Measurements from ENCODE around the gene PLA2G10.

DNA sequence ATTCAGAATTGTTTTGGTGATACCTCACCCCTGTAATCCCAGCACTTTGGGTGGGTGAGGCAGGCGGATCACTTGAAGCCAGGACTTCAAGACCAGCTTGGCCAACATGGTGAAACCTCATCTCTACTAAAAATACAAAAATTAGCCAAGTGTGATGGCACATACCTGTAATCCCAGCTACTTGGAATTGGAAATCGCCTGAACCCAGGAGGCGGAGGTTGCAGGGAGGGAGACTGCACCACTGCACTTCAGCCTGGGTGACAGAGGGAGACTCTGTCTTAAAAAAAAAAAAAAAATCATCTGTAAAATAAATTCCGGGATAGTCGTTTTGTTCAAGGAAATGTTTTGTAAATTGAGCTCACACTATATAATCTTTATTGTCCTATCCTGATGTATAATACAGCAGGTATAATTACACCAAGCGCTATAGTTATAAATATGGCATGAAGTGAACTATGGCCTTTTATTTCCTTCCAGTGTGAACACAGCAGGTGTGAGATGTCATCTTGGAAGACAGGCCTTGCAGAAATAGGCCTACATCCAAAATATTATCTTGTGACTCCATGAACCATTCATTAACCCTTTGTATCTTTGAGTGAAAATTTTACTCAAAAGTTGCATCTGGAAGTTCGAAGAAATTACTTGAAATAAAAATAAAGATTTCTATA, 25.4 kb downstream of the PLA2G10 start:
- TF ChIP-seq, protein P1, sequence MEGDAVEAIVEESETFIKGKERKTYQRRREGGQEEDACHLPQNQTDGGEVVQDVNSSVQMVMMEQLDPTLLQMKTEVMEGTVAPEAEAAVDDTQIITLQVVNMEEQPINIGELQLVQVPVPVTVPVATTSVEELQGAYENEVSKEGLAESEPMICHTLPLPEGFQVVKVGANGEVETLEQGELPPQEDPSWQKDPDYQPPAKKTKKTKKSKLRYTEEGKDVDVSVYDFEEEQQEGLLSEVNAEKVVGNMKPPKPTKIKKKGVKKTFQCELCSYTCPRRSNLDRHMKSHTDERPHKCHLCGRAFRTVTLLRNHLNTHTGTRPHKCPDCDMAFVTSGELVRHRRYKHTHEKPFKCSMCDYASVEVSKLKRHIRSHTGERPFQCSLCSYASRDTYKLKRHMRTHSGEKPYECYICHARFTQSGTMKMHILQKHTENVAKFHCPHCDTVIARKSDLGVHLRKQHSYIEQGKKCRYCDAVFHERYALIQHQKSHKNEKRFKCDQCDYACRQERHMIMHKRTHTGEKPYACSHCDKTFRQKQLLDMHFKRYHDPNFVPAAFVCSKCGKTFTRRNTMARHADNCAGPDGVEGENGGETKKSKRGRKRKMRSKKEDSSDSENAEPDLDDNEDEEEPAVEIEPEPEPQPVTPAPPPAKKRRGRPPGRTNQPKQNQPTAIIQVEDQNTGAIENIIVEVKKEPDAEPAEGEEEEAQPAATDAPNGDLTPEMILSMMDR (IDR thresholded peaks at IDR 0.05; ENCODE audit: low read depth, low read length): no peak
- no peak for TF ChIP-seq EZH2phosphoT487 (IDR thresholded peaks at IDR 0.05; ENCODE audit: low read depth)

All from OCI-LY3 (cell line).